Coronary artery (tissue), 2 donors: ENCODE results near the gene SDHC.
"Not testable (repeated sequence)": the region's sequence is repeated elsewhere in the genome, so short reads cannot be mapped to it uniquely, and the experiment has no call there.

Experiments
- DNase-seq: peaks from one replicate; pipeline ENCODE4 v3.0.0-alpha.2; 2017; ENCODE audit warnings: low spot score
- H3K27ac ChIP-seq, 2 donors: fragments of 200-600 bp; sonication (generic); one replicate each; pipeline ENCODE4 v1.5.1; 2016 to 2019
- H3K4me3 ChIP-seq: fragments of 200-600 bp; sonication (generic); 2 replicates; pipeline ENCODE4 v1.5.1; 2016; ENCODE audit warnings: mild to moderate bottlenecking, moderate library complexity
- CTCF ChIP-seq: fragments of 200-600 bp; sonication (generic); IDR thresholded peaks from one replicate; pipeline ENCODE4 v1.5.1; 2019; ENCODE audit warnings: antibody characterized with exemption

Gene SDHC

GRCh38 chr1:161379071-161379470 is 64.9 kb downstream of the SDHC start:
- Histone ChIP-seq H3K4me3 (no peak overlapping the region), H3K27ac (no peak overlapping the region)
- DNase-seq, result no peak
- TF ChIP-seq CTCF, result no peak

GRCh38 chr1:161381707-161382106 is 67.5 kb downstream of the SDHC start:
- no peak for TF ChIP-seq CTCF
- DNase-seq, result no peak
- H3K27ac ChIP-seq, result no peak overlapping the region
- H3K4me3 ChIP-seq, result no peak overlapping the region

GRCh38 chr1:161382214-161383019 is 68.2 kb downstream of the SDHC start:
- Histone ChIP-seq H3K4me3 (no peak overlapping the region), H3K27ac (peak overlapping the region; percentile 36 to 86)
- no peak for DNase-seq
- peak; percentile 50 for TF ChIP-seq CTCF

GRCh38 chr1:161388639-161389038 is 74.5 kb downstream of the SDHC start:
- no peak for DNase-seq
- H3K4me3 ChIP-seq, result no peak overlapping the region
- H3K27ac ChIP-seq, result peak overlapping the region; percentile 90 to 99
- no peak for TF ChIP-seq CTCF

- Histone ChIP-seq H3K27ac (peak overlapping the region; percentile 90 to 99), H3K4me3 (peak overlapping the region; percentile 86)
- DNase-seq, result not testable (repeated sequence)
Observed at GRCh38 chr1:161389158-161389557, 75.0 kb downstream of the SDHC start.

GRCh38 chr1:161389691-161390558 is 75.7 kb downstream of the SDHC start:
- DNase-seq, result peak; percentile 99
- TF ChIP-seq CTCF, result no peak
- Histone ChIP-seq H3K4me3 (peak overlapping the region; percentile 86), H3K27ac (peak overlapping the region; percentile 90 to 99)

- Histone ChIP-seq H3K4me3 (peak overlapping the region; percentile 82), H3K27ac (peak overlapping the region; percentile 88 to 99)
- DNase-seq, result no peak
- no peak for TF ChIP-seq CTCF
Observed at GRCh38 chr1:161390559-161390858, 76.3 kb downstream of the SDHC start.

GRCh38 chr1:161391136-161391535 is 77.0 kb downstream of the SDHC start:
- H3K27ac ChIP-seq, DNase-seq, H3K4me3 ChIP-seq: not testable (repeated sequence)
